Fibroblast of the aortic adventitia (primary cell): ENCODE data around the gene FAM110A. TPM values are rescaled to one million over a fixed set of nuclear protein-coding genes. Genes with fewer than 3 reads are reported as not detected.

Experiments
- DNase-seq: peaks from one replicate; pipeline ENCODE4 v3.0.0-alpha.2; 2010; ENCODE audit warnings: low read depth
- H3K4me3 ChIP-seq: 2 replicates; pipeline ENCODE4 v1.5.1; 2011; ENCODE audit warnings: low read depth, mild to moderate bottlenecking, control low read depth, low read length, moderate library complexity
- total RNA-seq: library from RNA; depleted of rRNA; stranded (reverse); fragments of >200 nt; gene quantifications from 2 replicates; pipeline ENCODE4 v1.2.3, GENCODE V29; 2012; ENCODE audit warnings: low replicate concordance
- TF ChIP-seq, protein P1 (sequence below): IDR thresholded peaks from 2 replicates; pipeline ENCODE4 v1.5.1; 2011; ENCODE audit warnings: mild to moderate bottlenecking, low read length, control low read depth, inconsistent platforms; ENCODE audit not compliant: insufficient read depth

The FAM110A gene
- total RNA-seq, 1 donor: 5.5 TPM

DNA sequence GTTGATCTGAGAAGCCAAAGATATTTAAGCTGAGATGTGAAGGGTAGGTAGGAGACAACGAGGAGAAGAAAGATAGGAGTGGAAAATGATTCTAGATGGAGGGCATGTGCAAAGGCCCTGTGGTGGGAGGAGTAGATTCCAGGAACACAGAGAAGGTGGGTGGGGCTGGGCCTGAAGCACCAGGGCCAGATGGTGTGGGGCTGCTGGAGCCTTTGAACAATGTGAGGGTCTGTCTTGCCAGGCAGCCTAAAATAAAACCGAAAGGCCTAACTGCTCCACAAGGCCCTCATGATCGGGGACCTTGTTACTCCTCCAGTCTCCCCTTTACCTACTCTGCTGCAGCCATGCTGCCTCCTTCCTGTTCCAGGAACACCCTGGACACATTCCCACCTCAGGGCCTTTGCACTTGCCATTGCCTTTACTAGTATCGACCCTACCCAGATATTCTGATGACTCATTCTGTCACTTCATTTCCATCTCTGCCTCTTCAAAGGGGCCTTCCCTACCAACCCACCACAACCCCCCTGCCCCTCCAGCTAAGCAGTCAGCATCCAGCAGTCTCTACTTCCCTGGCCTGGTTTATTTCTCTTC lies 20.0 kb downstream of the FAM110A start:
- no peak for DNase-seq
- TF ChIP-seq, protein P1, sequence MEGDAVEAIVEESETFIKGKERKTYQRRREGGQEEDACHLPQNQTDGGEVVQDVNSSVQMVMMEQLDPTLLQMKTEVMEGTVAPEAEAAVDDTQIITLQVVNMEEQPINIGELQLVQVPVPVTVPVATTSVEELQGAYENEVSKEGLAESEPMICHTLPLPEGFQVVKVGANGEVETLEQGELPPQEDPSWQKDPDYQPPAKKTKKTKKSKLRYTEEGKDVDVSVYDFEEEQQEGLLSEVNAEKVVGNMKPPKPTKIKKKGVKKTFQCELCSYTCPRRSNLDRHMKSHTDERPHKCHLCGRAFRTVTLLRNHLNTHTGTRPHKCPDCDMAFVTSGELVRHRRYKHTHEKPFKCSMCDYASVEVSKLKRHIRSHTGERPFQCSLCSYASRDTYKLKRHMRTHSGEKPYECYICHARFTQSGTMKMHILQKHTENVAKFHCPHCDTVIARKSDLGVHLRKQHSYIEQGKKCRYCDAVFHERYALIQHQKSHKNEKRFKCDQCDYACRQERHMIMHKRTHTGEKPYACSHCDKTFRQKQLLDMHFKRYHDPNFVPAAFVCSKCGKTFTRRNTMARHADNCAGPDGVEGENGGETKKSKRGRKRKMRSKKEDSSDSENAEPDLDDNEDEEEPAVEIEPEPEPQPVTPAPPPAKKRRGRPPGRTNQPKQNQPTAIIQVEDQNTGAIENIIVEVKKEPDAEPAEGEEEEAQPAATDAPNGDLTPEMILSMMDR: no peak
- H3K4me3 ChIP-seq: no peak overlapping the region

DNA sequence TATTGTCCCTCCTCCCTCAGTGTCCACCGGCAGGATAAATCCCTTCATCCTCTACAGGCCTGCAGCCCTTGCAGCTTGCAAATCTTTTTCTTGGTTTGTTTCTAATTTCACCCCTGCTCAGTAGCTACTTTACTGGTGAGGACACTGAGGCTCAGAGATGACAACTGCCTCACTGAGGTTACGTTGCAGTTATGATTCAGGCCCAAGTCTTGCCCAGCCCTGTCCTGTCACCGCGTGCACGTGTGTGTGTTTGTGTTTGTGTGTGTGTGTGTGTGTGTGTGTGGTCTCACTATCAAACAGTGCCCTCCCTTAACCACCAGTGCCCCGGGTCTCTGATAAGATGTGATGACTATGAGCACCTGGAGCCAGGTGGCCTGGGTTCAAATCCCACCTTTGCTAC lies 21.1 kb downstream of the FAM110A start:
- TF ChIP-seq, protein P1: no peak
- DNase-seq: no peak
- H3K4me3 ChIP-seq: no peak overlapping the region

DNA sequence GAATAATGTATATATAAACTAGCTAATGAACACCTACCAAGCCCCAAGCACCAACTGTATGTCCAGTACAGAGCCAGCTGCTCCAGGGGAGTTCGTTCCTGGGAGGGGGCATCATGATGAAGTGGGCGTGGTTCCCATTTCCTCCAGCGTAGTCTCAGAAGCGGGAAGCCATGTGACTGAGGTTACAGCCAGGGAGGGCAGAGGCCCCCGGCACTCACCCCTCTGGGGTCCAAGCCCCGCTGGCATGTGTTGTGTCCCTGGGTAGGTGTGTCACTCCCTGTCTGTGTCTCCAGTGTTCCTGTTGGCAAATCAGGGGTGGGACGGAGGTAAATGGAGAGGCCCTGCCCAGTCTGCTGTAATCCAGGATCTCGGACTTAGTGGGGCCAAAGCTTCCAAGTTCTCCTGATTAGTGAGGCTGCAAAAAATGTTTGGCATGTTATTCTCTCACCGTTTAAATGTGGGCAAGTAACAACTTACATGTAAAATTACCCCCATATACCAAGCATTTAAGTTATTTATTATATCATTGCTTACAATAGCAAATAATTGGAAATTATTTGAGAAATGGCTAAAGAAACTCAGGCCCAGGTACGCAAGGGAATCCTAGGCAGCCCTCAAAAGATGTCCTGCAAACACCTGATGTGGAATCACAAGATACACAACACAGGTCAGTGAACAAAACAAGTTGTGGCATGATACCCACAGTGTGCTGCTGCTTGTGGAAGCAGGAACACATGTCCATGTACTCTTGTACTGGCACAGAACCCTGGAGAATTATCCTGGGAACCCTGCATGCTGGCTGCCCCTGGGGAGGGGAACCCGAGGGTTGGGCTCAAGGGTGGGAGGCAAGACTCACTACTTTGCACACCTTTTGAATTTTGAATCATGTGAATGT lies 22.2 kb downstream of the FAM110A start:
- TF ChIP-seq, protein P1: no peak
- H3K4me3 ChIP-seq: no peak overlapping the region
- no peak for DNase-seq

DNA sequence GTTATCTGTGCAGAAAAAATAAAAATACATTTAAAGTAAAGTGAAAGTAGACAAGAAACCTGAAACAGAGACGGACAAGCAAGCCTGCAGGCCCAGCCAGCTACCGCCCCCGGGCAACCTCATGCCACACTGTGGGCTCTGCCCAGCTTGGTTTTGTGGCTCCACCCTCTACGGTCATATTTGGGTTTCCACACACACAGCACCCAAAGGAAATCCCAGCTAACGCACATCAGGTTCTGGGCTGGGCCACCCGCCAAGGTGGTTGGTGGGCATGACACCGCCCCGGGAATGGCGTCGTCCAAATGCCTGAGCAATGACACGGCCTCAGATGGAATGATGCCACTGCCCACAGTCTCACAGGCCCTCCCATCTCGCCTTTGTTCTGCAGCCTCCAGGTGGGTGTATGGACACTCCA lies 22.9 kb downstream of the FAM110A start:
- DNase-seq: peak; percentile 70
- TF ChIP-seq, protein P1: no peak
- H3K4me3 ChIP-seq: no peak overlapping the region

DNA sequence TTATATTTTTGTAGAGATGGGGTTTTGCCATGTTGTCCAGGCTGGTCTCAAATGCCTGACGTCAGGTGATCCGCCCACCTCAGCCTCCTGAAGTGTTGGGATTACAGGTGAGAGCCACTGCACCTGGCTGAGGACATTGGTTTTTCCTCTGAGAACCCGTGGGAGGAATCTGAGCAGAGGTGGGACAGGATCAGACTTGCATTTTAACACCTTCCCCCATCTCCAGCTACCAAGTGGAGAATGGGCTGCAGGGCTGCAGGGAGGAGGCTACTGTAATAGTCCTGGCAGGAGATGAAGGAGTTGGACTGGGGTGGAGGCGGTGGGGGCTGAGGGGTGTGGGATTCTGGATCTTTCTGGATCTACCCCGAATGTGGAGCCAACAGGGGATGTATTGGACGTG lies 24.5 kb downstream of the FAM110A start:
- TF ChIP-seq, protein P1: no peak
- H3K4me3 ChIP-seq: no peak overlapping the region
- DNase-seq: no peak

DNA sequence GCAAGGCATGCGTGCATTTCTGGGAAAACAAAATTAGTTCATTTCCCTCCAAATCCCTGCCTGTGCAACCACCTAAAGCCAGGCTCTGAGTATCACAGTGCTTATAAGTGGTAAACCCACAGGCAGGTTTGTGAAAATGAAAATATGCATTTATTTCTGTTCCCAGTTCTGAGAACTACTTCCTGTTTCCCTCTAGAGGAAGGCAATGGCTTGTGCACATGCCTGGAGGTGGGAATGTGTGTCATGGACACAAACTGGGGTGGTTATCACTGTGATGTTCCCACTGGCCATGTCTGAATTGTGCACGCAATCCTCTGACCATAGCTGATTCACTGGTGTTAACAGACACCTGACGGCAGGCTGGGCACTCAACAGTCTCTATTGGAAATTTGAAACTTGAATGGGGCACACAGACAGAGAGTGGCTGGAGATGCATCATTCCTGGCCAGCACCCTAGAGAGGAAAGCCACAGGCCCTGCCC lies 26.3 kb downstream of the FAM110A start:
- TF ChIP-seq, protein P1: peak; percentile 29
- DNase-seq: no peak

More for the DNA sequence above, 26.3 kb downstream of the FAM110A start:
- no peak overlapping the region for H3K4me3 ChIP-seq
